Fibroblast of lung (primary cell): Measurements from ENCODE around the gene SUGP1.

Experiments
- CTCF ChIP-seq, 2 donors: IDR thresholded peaks in 1 of 2; conservative IDR thresholded peaks in 1 of 2; 1 replicate in 1 of 2; 2 replicates in 1 of 2; pipeline ENCODE4 v1.5.1; 2011 to 2012; ENCODE audit warnings: low read length in 2 of 2, control low read depth in 1 of 2, inconsistent platforms in 1 of 2, low read depth in 1 of 2, mild to moderate bottlenecking in 1 of 2
- EZH2 ChIP-seq: IDR thresholded peaks from 2 replicates; pipeline ENCODE4 v1.5.1; 2012; ENCODE audit warnings: low read length, control low read depth, mild to moderate bottlenecking; ENCODE audit errors: missing control alignments

DNA sequence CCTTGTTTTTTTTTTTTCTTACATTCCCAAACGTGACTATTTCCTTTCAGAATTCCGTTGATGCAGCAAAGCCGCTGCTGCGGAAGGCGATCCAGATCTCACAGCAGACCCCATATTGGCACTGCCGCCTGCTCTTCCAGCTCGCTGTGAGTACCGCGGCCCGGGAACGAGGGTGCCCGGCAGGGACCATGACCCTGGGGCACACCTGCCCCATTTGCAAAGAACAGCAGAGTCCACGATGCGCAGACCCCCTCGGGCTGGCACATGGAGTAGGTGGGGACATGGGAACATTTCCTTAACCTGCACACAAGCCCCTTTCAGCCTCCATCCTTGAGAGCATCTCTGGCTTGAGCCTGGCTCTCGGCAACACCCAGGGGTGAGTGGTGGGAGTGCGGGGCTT, 16.8 kb upstream of the SUGP1 start:
- TF ChIP-seq CTCF (conservative IDR thresholded peaks at IDR 0.05 in 1 of 2, IDR thresholded peaks at IDR 0.05 in 1 of 2; ENCODE audit: low read depth in 1 of 2, low read length in 2 of 2) (no peak), EZH2 (no peak)
